Naive thymus-derived CD8-positive, alpha-beta T cell (primary cell): ENCODE data around the gene KRTAP27-1. TPM values are rescaled to one million over a fixed set of nuclear protein-coding genes. Genes with fewer than 3 reads are reported as not detected.

Experiments
- ATAC-seq, 2 donors: fragments of 150-1000 bp; cut with Tn5 transposase in 1 of 2; sonication (Bioruptor Pico), chemical (Tn5 transposase) in 1 of 2; 1 replicate in 1 of 2; 2 replicates in 1 of 2; pipeline ENCODE4 v1.10.0; 2021; ENCODE audit warnings: mild to moderate bottlenecking in 2 of 2, moderate library complexity in 2 of 2
- POLR2A ChIA-PET: fragments of 350-600 bp; sonication (Branson Sonifier 250); formaldehyde crosslinking; loops from one replicate; lab custom pipeline; 2021; ENCODE audit warnings: antibody characterized with exemption; lab: Charles Lee
- DNase-seq, 10 donors: peaks; one replicate each; pipeline versions ENCODE4 v3.0.0 to v3.0.0-alpha.2; 2020 to 2022
- H3K27ac Mint-ChIP-seq, 10 donors: one replicate each; pipeline ENCODE4 v1.8.0; 2020 to 2022; ENCODE audit warnings: mild to moderate bottlenecking in 10 of 10, mixed read lengths in 10 of 10, moderate library complexity in 4 of 10, inconsistent platforms in 1 of 10
- H3K27me3 Mint-ChIP-seq, 5 donors: one replicate each; pipeline ENCODE4 v1.8.0; 2021 to 2022; ENCODE audit warnings: mixed read lengths in 5 of 5
- H3K36me3 Mint-ChIP-seq, 3 donors: one replicate each; pipeline ENCODE4 v1.8.0; 2020 to 2022; ENCODE audit warnings: mixed read lengths in 3 of 3, mild to moderate bottlenecking in 2 of 3, inconsistent platforms in 1 of 3
- H3K4me1 Mint-ChIP-seq, 4 donors: one replicate each; pipeline ENCODE4 v1.8.0; 2021 to 2022; ENCODE audit warnings: mixed read lengths in 4 of 4
- H3K4me3 Mint-ChIP-seq, 10 donors: one replicate each; pipeline ENCODE4 v1.8.0; 2020 to 2022; ENCODE audit warnings: mild to moderate bottlenecking in 10 of 10, mixed read lengths in 10 of 10, moderate library complexity in 6 of 10, inconsistent platforms in 1 of 10
- H3K9me3 Mint-ChIP-seq, 9 donors: one replicate each; pipeline ENCODE4 v1.8.0; 2020 to 2022; ENCODE audit warnings: mixed read lengths in 9 of 9, mild to moderate bottlenecking in 3 of 9, inconsistent platforms in 1 of 9, moderate library complexity in 1 of 9
- polyA plus RNA-seq, 3 donors: library from polyadenylated mRNA; unstranded; fragments of 300-500 nt; fragmentation: Illumina TruSeq; gene quantifications; one replicate each; pipeline ENCODE4 v1.2.3, GENCODE V29; 2021
- total RNA-seq, 8 experiments: library from RNA in 2 of 8; stranded (reverse) in 2 of 8; gene quantifications; one replicate each; pipeline ENCODE4 v1.2.3 and lab custom pipeline; 2021 to 2026

KRTAP27-1 gene, protein sequence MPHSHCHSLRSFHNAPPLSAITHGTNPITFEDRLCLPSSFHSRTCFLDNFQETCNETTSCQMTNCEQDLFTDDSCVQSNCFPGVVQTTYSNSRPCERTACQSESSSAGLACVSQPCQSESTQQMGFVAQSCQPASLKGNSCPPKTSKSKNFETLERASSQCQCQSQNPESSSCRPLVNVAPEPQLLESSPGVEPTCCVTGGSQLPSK
- not detected for total RNA-seq
- not detected for polyA plus RNA-seq
- 0 reads per million in 6 experiments for total RNA-seq (lab: John Stamatoyannopoulos, UW)

DNA sequence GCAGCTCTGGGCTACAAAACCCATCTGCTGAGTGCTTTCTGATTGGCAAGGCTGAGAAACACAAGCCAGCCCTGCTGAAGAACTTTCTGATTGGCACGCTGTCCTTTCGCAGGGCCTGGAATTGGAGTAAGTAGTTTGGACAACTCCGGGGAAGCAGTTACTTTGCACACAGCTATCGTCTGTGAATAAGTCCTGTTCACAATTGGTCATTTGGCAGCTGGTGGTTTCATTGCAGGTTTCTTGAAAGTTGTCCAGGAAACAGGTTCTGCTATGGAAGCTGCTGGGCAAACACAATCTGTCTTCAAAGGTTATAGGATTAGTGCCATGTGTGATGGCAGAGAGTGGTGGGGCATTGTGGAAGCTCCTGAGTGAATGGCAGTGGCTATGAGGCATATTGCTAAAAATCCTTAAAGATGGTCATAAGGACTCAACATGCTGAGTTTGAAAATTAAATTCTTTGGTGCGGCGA is at the start of gene KRTAP27-1:
Gene KRTAP27-1 (minus strand): TSS at position 419 of the 469 bp plus-strand sequence. CDS start 26 bp downstream, at position 393.
- Mint-ChIP-seq H3K27ac (no peak within 1 kb of the TSS), H3K36me3 (no peaks in the 10 kb centered on the region), H3K9me3 (no peaks in the 10 kb centered on the region), H3K4me1 (no peaks in the 10 kb centered on the region), H3K4me3 (no peak within 1 kb of the TSS), H3K27me3 (peaks cover 3 to 8% (median 4%) of the 10 kb centered on the region in 5 donors)
- ATAC-seq (no peak), DNase-seq (no peak)
- POLR2A ChIA-PET = no interaction called here

DNA sequence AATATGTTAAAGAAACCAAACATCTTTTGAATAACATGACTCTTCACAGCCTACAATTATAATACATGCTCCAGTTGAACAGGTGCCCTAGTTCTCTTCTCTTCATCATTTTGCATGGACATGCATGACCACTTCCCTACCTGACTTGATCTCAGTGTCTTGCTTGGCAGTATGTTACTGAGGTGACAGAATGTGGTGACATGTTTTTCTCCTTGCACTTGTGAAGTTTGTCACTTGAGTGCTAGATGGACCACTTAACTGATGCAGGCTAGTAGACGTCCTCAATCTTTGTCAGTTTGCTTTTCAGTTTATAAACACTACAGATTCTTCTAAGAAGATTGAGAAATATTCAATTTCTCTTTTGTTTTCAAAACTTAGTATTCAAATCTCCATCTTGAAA is 44.7 kb upstream of the KRTAP27-1 start:
- no peak overlapping the region for H3K4me3 Mint-ChIP-seq
- H3K36me3 Mint-ChIP-seq = no peaks in the 10 kb centered on the region
- ATAC-seq = no peak
- no peak for DNase-seq
- no peak overlapping the region for H3K27ac Mint-ChIP-seq
- peaks cover 0 to 7% (median 0%) of the 10 kb centered on the region in 9 donors for H3K9me3 Mint-ChIP-seq
- POLR2A ChIA-PET = no interaction called here
- peaks cover 2 to 18% (median 5%) of the 10 kb centered on the region in 5 donors for H3K27me3 Mint-ChIP-seq
- H3K4me1 Mint-ChIP-seq = no peaks in the 10 kb centered on the region

DNA sequence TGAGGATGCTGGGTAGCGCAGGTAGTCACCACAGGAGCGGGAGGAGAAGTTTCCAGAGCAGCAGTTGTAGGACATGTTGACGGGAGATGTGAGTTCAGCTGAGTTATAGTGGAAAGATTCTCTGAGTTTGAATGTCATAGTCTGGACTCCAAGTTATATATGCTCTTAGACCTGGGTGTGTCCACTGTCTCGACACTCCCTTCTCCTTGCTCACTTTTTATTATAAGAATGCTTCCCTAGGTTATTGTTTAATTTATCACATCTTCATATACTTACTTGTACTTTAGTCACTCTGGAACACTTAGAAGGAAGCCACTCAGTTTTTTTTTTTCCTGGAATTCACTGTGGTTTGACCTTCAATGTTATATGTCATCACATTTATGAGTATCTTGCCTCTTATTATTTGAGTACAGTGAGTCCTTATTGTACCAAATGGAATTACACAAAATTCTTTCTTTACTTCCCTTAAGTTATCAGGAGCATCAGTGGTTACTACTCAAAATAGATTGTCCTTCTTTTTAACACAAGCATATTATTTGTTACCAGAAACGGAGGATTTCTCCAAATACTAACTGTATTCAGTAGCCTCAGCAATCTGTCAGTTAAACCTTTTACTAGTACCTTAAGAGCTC is 34.8 kb upstream of the KRTAP27-1 start, which contains the start of gene KRTAP13-2:
Gene KRTAP13-2 (minus strand): TSS at position 133 of the 632 bp plus-strand sequence. CDS start 58 bp downstream, at position 75.
- no peaks in the 10 kb centered on the region for H3K36me3 Mint-ChIP-seq
- peaks cover 0 to 2% (median 0%) of the 10 kb centered on the region in 9 donors for H3K9me3 Mint-ChIP-seq
- no peak within 1 kb of the TSS for H3K4me3 Mint-ChIP-seq
- peaks cover 2 to 7% (median 5%) of the 10 kb centered on the region in 5 donors for H3K27me3 Mint-ChIP-seq
- POLR2A ChIA-PET = no interaction called here
- no peaks in the 10 kb centered on the region for H3K4me1 Mint-ChIP-seq
- peak within 1 kb of the TSS in 1 of 10 donors; percentile 35 for H3K27ac Mint-ChIP-seq
- DNase-seq = no peak
- no peak for ATAC-seq

DNA sequence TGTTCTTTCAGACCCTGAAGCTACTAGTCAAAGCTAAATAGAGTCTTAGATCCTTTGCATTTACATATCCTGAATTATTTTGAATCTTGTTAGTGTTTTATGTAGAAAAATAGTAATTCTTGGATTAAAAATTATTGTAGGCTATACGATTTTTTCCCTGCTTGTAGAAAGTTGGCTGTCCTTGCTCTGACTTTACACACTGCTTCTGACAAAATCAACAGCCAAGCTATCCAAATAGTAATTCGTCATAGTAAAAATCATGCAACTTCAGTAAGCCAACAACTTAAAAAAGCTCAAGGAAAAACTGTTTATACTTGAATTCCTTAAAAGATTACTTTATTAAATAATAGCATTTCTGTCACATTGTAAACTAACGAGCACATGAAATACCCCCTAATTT is 18.4 kb upstream of the KRTAP27-1 start:
- POLR2A ChIA-PET = no interaction called here
- H3K27ac Mint-ChIP-seq = no peak overlapping the region
- no peak overlapping the region for H3K4me3 Mint-ChIP-seq
- H3K9me3 Mint-ChIP-seq = no peaks in the 10 kb centered on the region
- H3K27me3 Mint-ChIP-seq = peaks cover 7 to 18% (median 9%) of the 10 kb centered on the region in 5 donors
- DNase-seq = no peak
- no peaks in the 10 kb centered on the region for H3K4me1 Mint-ChIP-seq
- no peak for ATAC-seq
- no peaks in the 10 kb centered on the region for H3K36me3 Mint-ChIP-seq

DNA sequence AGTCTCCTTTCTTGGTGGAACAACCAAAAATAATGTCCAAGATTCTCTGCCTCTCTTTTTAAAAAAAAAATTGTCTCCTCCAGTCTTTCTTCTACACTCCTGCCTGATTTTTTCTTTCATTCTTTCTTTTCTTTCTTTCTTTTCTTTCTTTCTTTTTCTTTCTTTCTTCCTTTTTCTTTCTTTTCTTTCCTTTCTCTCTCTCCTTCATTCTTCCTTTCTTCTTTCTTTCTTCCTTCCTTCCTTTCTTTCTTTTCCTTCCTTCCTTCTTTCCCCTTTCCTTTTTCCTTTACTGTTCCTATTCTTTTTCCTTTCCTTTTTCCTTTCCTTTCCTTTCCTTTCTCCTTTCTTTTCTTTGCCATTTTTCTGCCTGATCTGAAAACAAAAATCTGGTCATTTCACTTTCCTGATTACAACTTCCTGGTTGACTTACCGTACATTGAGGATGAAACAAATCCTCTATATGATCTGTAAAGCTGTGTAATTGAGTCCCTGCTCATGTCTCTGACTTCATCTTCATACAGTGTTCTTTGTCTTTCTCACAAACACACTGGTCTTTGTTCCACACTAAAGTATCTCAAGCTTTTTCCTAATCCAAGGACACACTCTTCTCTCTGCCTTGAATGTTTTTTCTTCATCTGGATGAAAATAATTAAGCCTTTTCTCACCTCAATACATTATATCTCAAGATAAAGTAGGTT is 17.0 kb upstream of the KRTAP27-1 start:
- no peak overlapping the region for H3K27ac Mint-ChIP-seq
- no peaks in the 10 kb centered on the region for H3K36me3 Mint-ChIP-seq
- no peaks in the 10 kb centered on the region for H3K4me1 Mint-ChIP-seq
- H3K9me3 Mint-ChIP-seq = no peaks in the 10 kb centered on the region
- DNase-seq = no peak
- peaks cover 7 to 18% (median 9%) of the 10 kb centered on the region in 5 donors for H3K27me3 Mint-ChIP-seq
- POLR2A ChIA-PET = no interaction called here
- no peak for ATAC-seq
- no peak overlapping the region for H3K4me3 Mint-ChIP-seq

DNA sequence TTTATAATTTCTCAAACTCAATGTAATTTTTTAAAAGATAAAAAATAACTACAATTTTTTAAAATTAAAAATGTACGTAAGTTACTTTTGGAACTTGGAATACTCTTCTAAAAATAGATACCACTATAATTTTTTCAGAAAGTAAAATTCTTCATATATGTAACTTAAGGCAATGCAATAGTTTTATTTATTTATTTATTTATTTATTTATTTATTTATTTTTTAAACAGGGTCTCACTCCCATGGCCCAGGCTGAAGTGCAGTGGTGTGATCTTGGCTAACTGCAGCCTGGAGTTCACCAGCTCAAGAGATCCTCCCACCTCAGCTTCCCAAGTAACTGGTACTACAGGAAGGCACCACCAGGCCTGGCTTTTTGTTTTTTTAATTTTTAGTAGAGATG is 14.0 kb upstream of the KRTAP27-1 start:
- no peak overlapping the region for H3K4me3 Mint-ChIP-seq
- no peak for DNase-seq
- no peaks in the 10 kb centered on the region for H3K9me3 Mint-ChIP-seq
- peaks cover 6 to 17% (median 7%) of the 10 kb centered on the region in 5 donors for H3K27me3 Mint-ChIP-seq
- H3K36me3 Mint-ChIP-seq = no peaks in the 10 kb centered on the region
- POLR2A ChIA-PET = no interaction called here
- H3K4me1 Mint-ChIP-seq = no peaks in the 10 kb centered on the region
- no peak for ATAC-seq
- H3K27ac Mint-ChIP-seq = no peak overlapping the region

DNA sequence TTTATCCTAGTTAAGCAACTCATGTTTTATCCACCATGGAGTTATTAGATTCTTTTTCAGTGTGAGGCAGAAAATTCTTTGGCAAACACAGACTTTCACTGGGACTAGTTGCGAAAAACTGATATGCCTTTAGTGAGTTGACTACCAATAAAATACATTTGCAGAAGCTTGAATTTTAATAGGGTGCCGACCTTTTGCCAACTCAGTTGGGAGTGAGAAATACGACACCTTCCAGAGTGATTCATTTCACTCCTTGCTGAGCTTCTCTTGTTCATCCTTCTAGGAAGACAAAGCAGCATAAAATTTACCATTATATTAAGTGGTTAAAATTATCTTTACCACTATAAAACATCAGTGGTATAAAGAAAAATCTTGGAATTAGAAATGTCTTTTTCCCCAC is 12.1 kb upstream of the KRTAP27-1 start:
- DNase-seq (no peak), ATAC-seq (no peak)
- peaks cover 3 to 19% (median 5%) of the 10 kb centered on the region in 5 donors for H3K27me3 Mint-ChIP-seq
- H3K4me3 Mint-ChIP-seq = no peak overlapping the region
- no peaks in the 10 kb centered on the region for H3K36me3 Mint-ChIP-seq
- POLR2A ChIA-PET = no interaction called here
- no peak overlapping the region for H3K27ac Mint-ChIP-seq
- no peaks in the 10 kb centered on the region for H3K9me3 Mint-ChIP-seq
- H3K4me1 Mint-ChIP-seq = no peaks in the 10 kb centered on the region

DNA sequence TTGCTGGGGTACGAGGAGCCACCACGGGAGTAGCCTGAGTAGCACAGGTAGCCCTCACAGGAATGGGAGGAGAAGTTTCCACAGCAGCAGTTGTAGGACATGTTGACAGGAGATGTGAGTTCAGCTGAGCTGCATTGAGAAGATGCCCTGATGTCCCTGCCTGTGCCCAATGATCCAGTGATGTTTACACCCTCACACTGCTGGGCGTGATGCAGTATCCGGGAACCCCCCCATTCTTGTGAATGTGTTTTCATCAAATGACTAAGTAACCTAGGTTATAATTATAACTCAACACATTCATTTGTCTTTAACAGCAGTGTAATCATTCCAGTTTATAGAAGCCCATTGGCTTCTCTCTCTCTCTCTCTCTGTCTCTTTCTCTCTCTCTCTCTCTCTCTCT is 11.0 kb upstream of the KRTAP27-1 start, which contains the start of gene KRTAP23-1:
Gene KRTAP23-1 (minus strand): TSS at position 101 of the 400 bp plus-strand sequence. CDS start 0 bp downstream, at position 101.
- no peak for DNase-seq
- POLR2A ChIA-PET = no interaction called here
- Mint-ChIP-seq H3K36me3 (no peaks in the 10 kb centered on the region), H3K27me3 (peaks cover 0 to 19% (median 1%) of the 10 kb centered on the region in 5 donors), H3K4me3 (no peak within 1 kb of the TSS), H3K4me1 (no peaks in the 10 kb centered on the region), H3K9me3 (no peaks in the 10 kb centered on the region), H3K27ac (no peak within 1 kb of the TSS)
- ATAC-seq = no peak

DNA sequence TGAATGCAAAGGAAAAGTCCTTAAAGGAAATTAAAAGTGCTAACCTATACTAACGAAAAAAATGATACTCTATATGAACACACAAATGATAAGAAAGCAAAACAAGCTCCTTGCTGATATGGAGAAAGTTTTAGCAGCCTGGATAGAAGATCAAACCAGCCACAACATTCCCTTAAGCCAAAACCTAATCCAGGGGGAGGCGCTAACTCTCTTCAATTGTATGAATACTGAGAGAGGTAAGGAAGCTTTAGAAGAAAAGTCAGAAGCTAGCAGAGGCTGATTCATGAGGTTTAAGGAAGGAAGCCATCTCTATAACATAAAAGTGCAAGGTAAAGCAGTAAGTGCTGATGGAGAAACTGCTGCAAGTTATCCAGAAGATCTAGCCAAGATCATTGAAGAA is 7.5 kb upstream of the KRTAP27-1 start:
- Mint-ChIP-seq H3K4me3 (no peak overlapping the region), H3K27ac (no peak overlapping the region), H3K27me3 (peaks cover 3 to 20% (median 6%) of the 10 kb centered on the region in 5 donors), H3K4me1 (no peaks in the 10 kb centered on the region), H3K36me3 (no peaks in the 10 kb centered on the region), H3K9me3 (no peaks in the 10 kb centered on the region)
- ATAC-seq (no peak), DNase-seq (no peak)
- POLR2A ChIA-PET = no interaction called here

DNA sequence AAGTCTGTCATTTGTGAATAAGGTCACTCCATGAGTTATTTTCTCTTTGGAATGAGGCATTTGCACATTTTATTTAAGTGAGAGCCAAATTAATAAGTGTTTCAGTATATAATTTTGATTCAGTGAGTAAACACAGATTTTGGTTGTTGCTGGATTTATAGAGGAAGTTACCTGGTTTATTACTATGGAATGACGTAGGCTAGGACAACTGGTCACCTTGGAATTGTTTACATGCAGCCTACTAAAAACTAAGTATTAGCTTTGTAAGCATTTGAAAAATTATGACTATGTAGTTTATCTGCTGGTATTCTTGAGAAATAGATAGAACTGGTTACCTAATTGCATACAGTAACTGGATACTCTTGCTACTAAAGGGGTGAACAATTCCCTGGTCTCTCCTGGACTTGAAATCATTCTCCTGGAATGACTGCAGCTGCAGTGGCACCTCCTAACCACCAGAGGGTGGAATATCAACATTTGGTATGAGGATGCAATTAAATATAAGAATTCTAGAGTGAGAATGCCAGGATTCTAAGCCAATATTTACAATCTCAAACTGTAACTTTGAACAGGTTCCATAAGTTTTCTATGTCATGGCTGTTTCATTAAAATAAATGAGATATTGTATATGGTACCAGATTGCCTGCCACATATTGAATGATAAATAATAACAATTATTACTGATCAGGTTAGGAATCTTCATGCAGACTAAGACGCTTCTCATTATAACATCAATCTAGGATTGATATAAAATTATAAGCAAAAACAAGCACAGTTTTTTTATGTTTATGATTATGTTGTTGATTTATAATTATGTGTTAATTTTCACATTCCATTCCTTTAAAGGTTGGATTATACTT is 3.5 kb upstream of the KRTAP27-1 start:
- H3K4me3 Mint-ChIP-seq = no peak overlapping the region
- DNase-seq (peak in 9 of 10 donors; percentile 1 to 58 (median 18)), ATAC-seq (no peak)
- H3K4me1 Mint-ChIP-seq = no peaks in the 10 kb centered on the region
- H3K9me3 Mint-ChIP-seq = no peaks in the 10 kb centered on the region
- POLR2A ChIA-PET = no interaction called here
- H3K36me3 Mint-ChIP-seq = no peaks in the 10 kb centered on the region
- peaks cover 3 to 15% (median 4%) of the 10 kb centered on the region in 5 donors for H3K27me3 Mint-ChIP-seq
- H3K27ac Mint-ChIP-seq = no peak overlapping the region

DNA sequence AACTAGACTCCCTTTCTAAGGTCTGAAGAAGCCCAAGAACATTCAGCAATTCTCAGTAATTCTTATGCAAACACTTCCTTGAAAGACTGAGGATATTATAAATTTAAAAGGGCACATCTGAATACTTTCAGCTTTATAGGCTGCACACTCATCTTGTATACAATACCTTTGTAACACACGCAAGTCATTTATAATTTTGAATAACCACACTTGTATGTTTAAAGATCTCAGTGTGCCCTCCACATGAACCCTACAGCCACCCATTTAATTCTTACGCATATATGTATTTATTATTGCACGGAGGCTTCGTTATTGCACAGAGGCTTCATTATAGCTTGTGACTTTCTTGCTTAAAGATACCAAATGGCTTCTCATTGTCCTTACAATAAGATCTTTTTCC is 1.2 kb upstream of the KRTAP27-1 start:
- H3K36me3 Mint-ChIP-seq = no peaks in the 10 kb centered on the region
- no peak for ATAC-seq

DNA sequence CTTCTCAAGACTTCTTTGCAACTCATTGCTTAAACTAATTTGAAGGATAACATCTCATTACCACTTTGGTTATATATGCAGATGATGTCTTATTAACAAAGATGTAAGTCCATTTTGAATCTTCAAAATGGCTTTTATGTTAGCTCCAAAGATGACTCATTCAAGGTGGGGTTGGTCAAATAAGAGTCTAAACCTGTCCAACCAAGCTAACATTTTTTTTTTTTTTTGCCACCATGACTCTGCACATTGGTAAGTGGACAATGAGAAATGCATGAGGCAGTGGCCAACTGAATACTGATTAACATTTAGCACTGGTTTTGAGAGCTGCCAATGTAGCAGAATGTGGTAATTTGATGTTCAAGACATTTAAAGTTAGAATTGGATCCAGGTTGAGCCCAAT is 278 bp upstream of the KRTAP27-1 start:
- ATAC-seq = no peak
- no peaks in the 10 kb centered on the region for H3K9me3 Mint-ChIP-seq
- peaks cover 3 to 10% (median 4%) of the 10 kb centered on the region in 5 donors for H3K27me3 Mint-ChIP-seq
- H3K27ac Mint-ChIP-seq = no peak overlapping the region
- POLR2A ChIA-PET = no interaction called here
- no peak for DNase-seq
- no peak overlapping the region for H3K4me3 Mint-ChIP-seq
- no peaks in the 10 kb centered on the region for H3K36me3 Mint-ChIP-seq
- no peaks in the 10 kb centered on the region for H3K4me1 Mint-ChIP-seq

More for the DNA sequence above, 1.2 kb upstream of the KRTAP27-1 start:
- peaks cover 3 to 10% (median 4%) of the 10 kb centered on the region in 5 donors for H3K27me3 Mint-ChIP-seq
- no peak for DNase-seq
- H3K4me1 Mint-ChIP-seq = no peaks in the 10 kb centered on the region
- no peak overlapping the region for H3K4me3 Mint-ChIP-seq
- no peak overlapping the region for H3K27ac Mint-ChIP-seq
- no peaks in the 10 kb centered on the region for H3K9me3 Mint-ChIP-seq
- POLR2A ChIA-PET = interaction anchor here (0.7 kb wide), 2 partner anchors 25 to 95 kb away, joined by 3 to 6 read pairs; no protein-coding TSS in a partner anchor
